Measurements from ENCODE around the gene CPAMD8. TPM values are rescaled to one million over a fixed set of nuclear protein-coding genes. Genes with fewer than 3 reads are reported as not detected.

Gene CPAMD8
- total RNA-seq, 1 experiment from 2014 or later: 0.20 TPM

- Histone ChIP-seq H3K9ac (ENCODE audit: low read length) (no peak overlapping the region), H4K20me1 (ENCODE audit: insufficient read depth) (no peaks in the 10 kb centered on the region), H2AFZ (ENCODE audit: low read depth, low read length, poor library complexity, severe bottlenecking) (no peak overlapping the region), H3K9me2 (ENCODE audit: insufficient read depth) (no peaks in the 10 kb centered on the region), H3K79me2 (ENCODE audit: insufficient read depth, low read length) (no peaks in the 10 kb centered on the region), H3K4me2 (ENCODE audit: low read length) (no peak overlapping the region), H3K27ac (ENCODE audit: low read depth, low read length) (no peak overlapping the region), H3K9me3 (ENCODE audit: control insufficient read depth in 1 of 2, insufficient read depth in 1 of 2, low read depth in 1 of 2, low read length in 2 of 2) (no peaks in the 10 kb centered on the region), H3K4me1 (ENCODE audit: control insufficient read depth in 1 of 2, insufficient read depth in 2 of 2, low read length in 2 of 2) (no peaks in the 10 kb centered on the region), H3K4me3 (replicated peaks in 1 of 2; ENCODE audit: low read depth in 1 of 2, low read length in 2 of 2) (no peak overlapping the region), H3K36me3 (ENCODE audit: control insufficient read depth in 1 of 2, insufficient read depth in 2 of 2, low read length in 2 of 2) (no peaks in the 10 kb centered on the region), H3K27me3 (ENCODE audit: insufficient read depth, low read length) (no peaks in the 10 kb centered on the region)
- ChIA-PET POLR2A (no interaction called here), CTCF (no interaction called here), RAD21 (ENCODE audit: low non-redundant PET in 1 of 2, low total read pairs in 2 of 2, uncharacterized antibody in 2 of 2, unreplicated experiment in 2 of 2) (no interaction called here)
- intact Hi-C loops (cut with micrococcal nuclease): no loop called here
- TF ChIP-seq ZFX (IDR thresholded peaks at IDR 0.05) (no peak), FOSL1 (IDR thresholded peaks at IDR 0.05; ENCODE audit: low read depth) (no peak), CEBPB (IDR thresholded peaks at IDR 0.05; ENCODE audit: low read depth) (no peak), EGR1 (IDR thresholded peaks at IDR 0.05; ENCODE audit: low read depth) (no peak), JUND (IDR thresholded peaks at IDR 0.05) (no peak), SIN3A (IDR thresholded peaks at IDR 0.05; ENCODE audit: low read depth) (no peak), CBX3 (IDR thresholded peaks at IDR 0.05; ENCODE audit: low read depth) (no peak), ZNF274 (IDR thresholded peaks at IDR 0.05; ENCODE audit: low read depth, low read length) (no peak), RAD21 (IDR thresholded peaks at IDR 0.05; ENCODE audit: low read depth) (no peak), CTCF (IDR thresholded peaks at IDR 0.05 in 2 of 3, conservative IDR thresholded peaks at IDR 0.05 in 1 of 3; ENCODE audit: borderline replicate concordance in 1 of 3, insufficient read depth in 1 of 3, low read depth in 2 of 3, low read length in 2 of 3) (no peak), SP1 (IDR thresholded peaks at IDR 0.05; ENCODE audit: low read depth) (no peak), EZH2 (IDR thresholded peaks at IDR 0.05) (no peak), ELF1 (IDR thresholded peaks at IDR 0.05; ENCODE audit: borderline replicate concordance, low read depth) (no peak)
- DNase-seq (ENCODE audit: low read depth, low spot score): no peak
- no TSS peak for BruUV-seq (replicated peaks)
- ATAC-seq: no peak
Observed at GRCh38 chr19:17031741-17032140, 5.1 kb upstream of the CPAMD8 start.
